ENCODE measurements around the gene ZNF573. TPM values are rescaled to one million over a fixed set of nuclear protein-coding genes. Genes with fewer than 3 reads are reported as not detected.

Gene ZNF573
- total and polyA plus RNA-seq, 2 donors (not counting 1 experiment from before 2014, with no cell fraction given) = 5.3 to 28.8 TPM

DNA sequence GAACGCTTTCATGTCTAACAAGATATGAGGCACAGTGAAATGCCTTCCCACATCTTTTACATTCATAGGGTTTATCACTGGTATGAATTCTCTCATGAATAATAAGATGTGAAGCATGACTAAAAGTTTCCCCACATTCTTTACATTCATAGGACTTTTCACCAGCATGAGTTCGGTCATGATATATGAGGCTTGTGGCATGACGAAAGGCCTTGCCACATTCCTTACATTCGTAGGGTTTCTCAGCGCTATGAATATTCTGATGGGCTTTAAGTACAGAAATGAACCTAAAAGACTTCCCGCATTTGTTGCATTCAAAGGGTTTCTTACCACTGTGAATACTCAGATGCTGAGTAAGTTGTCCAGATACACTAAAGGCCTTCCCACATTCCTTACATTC lies 81.2 kb downstream of the ZNF573 start:
- Mint-ChIP-seq H3K27ac (no peak overlapping the region), H3K4me3 (no peak overlapping the region), H3K4me1 (no peaks in the 10 kb centered on the region), H3K9me3 (ENCODE audit: insufficient read depth) (peaks cover 17% of the 10 kb centered on the region), H3K27me3 (no peaks in the 10 kb centered on the region)
- intact Hi-C loops (cut with micrococcal nuclease) = no loop called here
- Histone ChIP-seq H3K36me3 (replicated peaks in 1 of 2; ENCODE audit: control extremely low read depth in 1 of 2, control insufficient read depth in 1 of 2, extremely low read depth in 1 of 2, insufficient read depth in 2 of 2, low read length in 1 of 2) (peaks cover 18 to 20% of the 10 kb centered on the region in 2 experiments), H3K4me2 (replicated peaks; ENCODE audit: low read depth, low read length, poor library complexity, severe bottlenecking) (no peak overlapping the region), H3K4me3 (ENCODE audit: control extremely low read depth in 1 of 5, extremely low read depth in 1 of 5, insufficient read depth in 1 of 5, low read depth in 2 of 5, low read length in 4 of 5) (no peak overlapping the region), H2AFZ (ENCODE audit: insufficient read depth, low read depth, low read length, poor library complexity, severe bottlenecking) (no peak overlapping the region), H4K20me1 (ENCODE audit: control insufficient read depth, insufficient read depth, low read length, poor library complexity, severe bottlenecking) (no peaks in the 10 kb centered on the region), H3K9me3 (ENCODE audit: control extremely low read depth in 1 of 3, control insufficient read depth in 2 of 3, insufficient read depth in 1 of 3, low read length in 2 of 3) (peaks cover 7 to 26% (median 12%) of the 10 kb centered on the region in 3 donors), H3K27ac (ENCODE audit: low read length in 2 of 2) (no peak overlapping the region), H3K4me1 (ENCODE audit: control insufficient read depth in 2 of 2, insufficient read depth in 2 of 2, low read length in 2 of 2) (no peaks in the 10 kb centered on the region), H3K9ac (ENCODE audit: low read length) (no peak overlapping the region), H3K27me3 (replicated peaks in 1 of 4; ENCODE audit: control extremely low read depth in 1 of 4, control insufficient read depth in 3 of 4, insufficient read depth in 4 of 4, low read length in 3 of 4) (no peaks in the 10 kb centered on the region), H3K79me2 (ENCODE audit: control insufficient read depth, insufficient read depth, low read length) (no peaks in the 10 kb centered on the region)
- 100% methylated on average over 3 of the region's 6 CpGs for WGBS (ENCODE audit: insufficient coverage)
- DNase-seq (no peak), ATAC-seq (ENCODE audit: low read depth) (no peak)
- CTCF ChIA-PET = no interaction called here
- POLR2A ChIA-PET = no interaction called here
- no peak for TF ChIP-seq EZH2 (IDR thresholded peaks at IDR 0.05; ENCODE audit: borderline replicate concordance, insufficient read depth, low read depth, low read length, poor library complexity, severe bottlenecking)
- TF ChIP-seq, protein P1, sequence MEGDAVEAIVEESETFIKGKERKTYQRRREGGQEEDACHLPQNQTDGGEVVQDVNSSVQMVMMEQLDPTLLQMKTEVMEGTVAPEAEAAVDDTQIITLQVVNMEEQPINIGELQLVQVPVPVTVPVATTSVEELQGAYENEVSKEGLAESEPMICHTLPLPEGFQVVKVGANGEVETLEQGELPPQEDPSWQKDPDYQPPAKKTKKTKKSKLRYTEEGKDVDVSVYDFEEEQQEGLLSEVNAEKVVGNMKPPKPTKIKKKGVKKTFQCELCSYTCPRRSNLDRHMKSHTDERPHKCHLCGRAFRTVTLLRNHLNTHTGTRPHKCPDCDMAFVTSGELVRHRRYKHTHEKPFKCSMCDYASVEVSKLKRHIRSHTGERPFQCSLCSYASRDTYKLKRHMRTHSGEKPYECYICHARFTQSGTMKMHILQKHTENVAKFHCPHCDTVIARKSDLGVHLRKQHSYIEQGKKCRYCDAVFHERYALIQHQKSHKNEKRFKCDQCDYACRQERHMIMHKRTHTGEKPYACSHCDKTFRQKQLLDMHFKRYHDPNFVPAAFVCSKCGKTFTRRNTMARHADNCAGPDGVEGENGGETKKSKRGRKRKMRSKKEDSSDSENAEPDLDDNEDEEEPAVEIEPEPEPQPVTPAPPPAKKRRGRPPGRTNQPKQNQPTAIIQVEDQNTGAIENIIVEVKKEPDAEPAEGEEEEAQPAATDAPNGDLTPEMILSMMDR (IDR thresholded peaks at IDR 0.05) = no peak

DNA sequence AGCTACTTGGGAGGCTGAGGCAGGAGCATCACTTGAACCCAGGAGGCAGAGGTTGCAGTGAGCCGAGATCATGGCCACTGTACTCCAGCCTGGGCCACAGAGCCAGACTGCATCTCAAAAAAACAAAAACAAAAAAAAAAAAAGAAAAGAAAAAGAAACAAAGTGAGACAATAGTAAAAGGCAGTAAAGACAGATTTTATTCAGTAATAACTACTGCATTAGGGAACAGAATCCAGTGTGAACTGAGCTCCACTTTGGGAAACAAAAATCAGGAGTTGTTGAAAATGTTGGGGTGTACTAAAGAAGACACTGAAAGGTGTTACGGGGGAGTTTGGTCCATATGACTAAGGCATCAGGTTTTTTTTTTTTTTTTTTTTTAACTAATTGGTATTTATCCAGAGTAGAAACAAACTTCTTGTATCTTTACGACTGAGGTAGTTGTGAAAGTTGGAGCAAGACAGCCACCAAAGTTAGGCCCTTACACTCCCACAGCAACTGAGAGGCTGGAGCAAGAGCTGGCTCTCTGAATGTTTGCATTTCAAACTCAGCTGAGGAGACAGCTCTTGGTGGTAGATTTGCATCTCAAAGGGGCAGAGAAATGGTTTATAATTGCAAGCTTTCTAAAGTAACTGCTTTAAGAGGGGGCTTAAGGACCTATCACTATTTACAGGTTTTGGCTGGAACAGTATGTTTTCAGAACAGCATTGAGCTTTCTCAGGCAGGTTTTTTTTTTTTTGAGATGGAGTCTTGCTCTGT lies 84.1 kb downstream of the ZNF573 start:
- Histone ChIP-seq H3K27ac (ENCODE audit: low read length in 2 of 2) (no peak overlapping the region), H3K79me2 (ENCODE audit: control insufficient read depth, insufficient read depth, low read length) (no peaks in the 10 kb centered on the region), H4K20me1 (ENCODE audit: control insufficient read depth, insufficient read depth, low read length, poor library complexity, severe bottlenecking) (no peaks in the 10 kb centered on the region), H3K9me3 (ENCODE audit: control extremely low read depth in 1 of 3, control insufficient read depth in 2 of 3, insufficient read depth in 1 of 3, low read length in 2 of 3) (peaks cover 5 to 38% (median 12%) of the 10 kb centered on the region in 3 donors), H3K27me3 (replicated peaks in 1 of 4; ENCODE audit: control extremely low read depth in 1 of 4, control insufficient read depth in 3 of 4, insufficient read depth in 4 of 4, low read length in 3 of 4) (no peaks in the 10 kb centered on the region), H3K9ac (ENCODE audit: low read length) (no peak overlapping the region), H3K4me2 (replicated peaks; ENCODE audit: low read depth, low read length, poor library complexity, severe bottlenecking) (no peak overlapping the region), H3K36me3 (replicated peaks in 1 of 2; ENCODE audit: control extremely low read depth in 1 of 2, control insufficient read depth in 1 of 2, extremely low read depth in 1 of 2, insufficient read depth in 2 of 2, low read length in 1 of 2) (peaks cover 18% of the 10 kb centered on the region in 2 experiments), H3K4me3 (ENCODE audit: control extremely low read depth in 1 of 5, extremely low read depth in 1 of 5, insufficient read depth in 1 of 5, low read depth in 2 of 5, low read length in 4 of 5) (no peak overlapping the region), H2AFZ (ENCODE audit: insufficient read depth, low read depth, low read length, poor library complexity, severe bottlenecking) (no peak overlapping the region), H3K4me1 (ENCODE audit: control insufficient read depth in 2 of 2, insufficient read depth in 2 of 2, low read length in 2 of 2) (peaks cover 0 to 4% of the 10 kb centered on the region in 2 donors)
- Mint-ChIP-seq H3K4me3 (no peak overlapping the region), H3K9me3 (ENCODE audit: insufficient read depth) (peaks cover 14% of the 10 kb centered on the region), H3K4me1 (peaks cover 11% of the 10 kb centered on the region), H3K27me3 (no peaks in the 10 kb centered on the region), H3K27ac (no peak overlapping the region)
- TF ChIP-seq, protein P1 (IDR thresholded peaks at IDR 0.05) = no peak
- TF ChIP-seq EZH2 (IDR thresholded peaks at IDR 0.05; ENCODE audit: borderline replicate concordance, insufficient read depth, low read depth, low read length, poor library complexity, severe bottlenecking) = no peak
- intact Hi-C loops (cut with micrococcal nuclease) = no loop called here
- no CpG with 5 or more reads among the region's 3 CpGs for WGBS (ENCODE audit: insufficient coverage)
- ChIA-PET POLR2A (interaction anchor here (0.6 to 0.7 kb wide), 2 partner anchors 41 to 79 kb away, joined by 3 read pairs; no protein-coding TSS in a partner anchor), CTCF (interaction anchor here (0.7 kb wide), 1 partner anchor 23 kb away, joined by 4 read pairs; no protein-coding TSS in a partner anchor)
- no peak for ATAC-seq (ENCODE audit: low read depth)
- no peak for DNase-seq
